Sigmoid colon (tissue), 4 donors: ENCODE results near the gene SMYD3.

Experiments used
- CTCF ChIP-seq, 4 experiments: fragments of 450-650 bp in 3 of 4; fragments of 200-600 bp in 1 of 4; IDR thresholded peaks; one replicate each; pipeline ENCODE4 v1.5.1; 2016 to 2019; ENCODE audit warnings: antibody characterized with exemption in 4 of 4, mild to moderate bottlenecking in 3 of 4, moderate library complexity in 2 of 4
- EP300 ChIP-seq, 4 donors: sonication (generic); formaldehyde crosslinking; IDR thresholded peaks; one replicate each; pipeline ENCODE4 v1.6.1; 2017; ENCODE audit warnings: antibody characterized with exemption in 4 of 4
- POLR2A ChIP-seq, 2 donors: fragments of 450-650 bp; IDR thresholded peaks; one replicate each; pipeline ENCODE4 v1.6.1; 2016; ENCODE audit warnings: antibody characterized with exemption in 2 of 2, mild to moderate bottlenecking in 2 of 2, moderate library complexity in 2 of 2

- TF ChIP-seq CTCF (IDR thresholded peaks at IDR 0.05) (no peak), POLR2A (IDR thresholded peaks at IDR 0.05) (no peak), EP300 (IDR thresholded peaks at IDR 0.05) (no peak)
Measured at GRCh38 chr1:246329900-246330299, 177.2 kb downstream of the SMYD3 start.
